ENCODE data around the gene SLC37A1. TPM values are rescaled to one million over a fixed set of nuclear protein-coding genes. Genes with fewer than 3 reads are reported as not detected.

The SLC37A1 gene
- total RNA-seq, 1 experiment from 2014 or later, result 37.7 TPM

GRCh38 chr21:42566524-42567213, 53.0 kb downstream of the SLC37A1 start:
- Histone ChIP-seq H3K79me2 (ENCODE audit: insufficient read depth, low read length) (no peaks in the 10 kb centered on the region), H3K56ac (ENCODE audit: insufficient read length, low read depth, low read length) (no peak overlapping the region), H2BK120ac (ENCODE audit: low read depth, low read length, poor library complexity, severe bottlenecking) (no peak overlapping the region), H3K4me1 (ENCODE audit: insufficient read depth, low read length) (no peaks in the 10 kb centered on the region), H3K27me3 (ENCODE audit: insufficient read depth, low read length) (no peaks in the 10 kb centered on the region), H2BK5ac (ENCODE audit: insufficient read length, low read length) (no peak overlapping the region), H3K79me1 (ENCODE audit: insufficient read depth, low read depth, low read length, poor library complexity, severe bottlenecking) (no peaks in the 10 kb centered on the region), H2BK20ac (ENCODE audit: low read depth, low read length, poor library complexity, severe bottlenecking) (no peak overlapping the region), H2BK15ac (ENCODE audit: low read depth, low read length) (no peak overlapping the region), H3K18ac (ENCODE audit: insufficient read length, low read depth, low read length) (no peak overlapping the region), H3K4ac (ENCODE audit: low read depth, low read length) (no peak overlapping the region), H3K9me3 (ENCODE audit: control insufficient read depth, low read depth, low read length) (no peaks in the 10 kb centered on the region), H3K14ac (ENCODE audit: insufficient read depth, low read length) (no peak overlapping the region), H3T11ph (ENCODE audit: low read length) (no peak overlapping the region), H3K23me2 (ENCODE audit: insufficient read length, low read depth, low read length, poor library complexity, severe bottlenecking) (no peaks in the 10 kb centered on the region), H3K27ac (ENCODE audit: insufficient read length, low read depth, low read length) (no peak overlapping the region), H4K8ac (replicated peaks; ENCODE audit: insufficient read length, low read depth, low read length) (no peak overlapping the region), H4K5ac (ENCODE audit: insufficient read length, low read depth, low read length) (no peak overlapping the region), H4K20me1 (ENCODE audit: control insufficient read depth, insufficient read depth, insufficient read length) (no peaks in the 10 kb centered on the region), H3K4me2 (ENCODE audit: insufficient read depth, insufficient read length, low read length) (no peak overlapping the region), H3K23ac (ENCODE audit: insufficient read length, low read depth, low read length) (no peak overlapping the region), H2BK12ac (ENCODE audit: insufficient read length, low read depth, low read length) (no peak overlapping the region), H3K9ac (ENCODE audit: extremely low read depth, insufficient read length, low read length) (no peak overlapping the region), H2AK5ac (ENCODE audit: insufficient read length, low read length) (no peak overlapping the region), H2AFZ (ENCODE audit: low read length) (no peak overlapping the region), H4K91ac (ENCODE audit: insufficient read length, low read depth, low read length) (no peak overlapping the region)
- no CpG with 5 or more reads among the region's 16 CpGs for whole genome bisulfite sequencing (ENCODE audit: extremely low coverage, insufficient read length, low lambda C conversion rate)
- DNase-seq, result no peak
- Mint-ChIP-seq H3K4me1 (peaks cover 4 to 10% of the 10 kb centered on the region in 2 experiments), H3K4me3 (no peak overlapping the region), H3K36me3 (ENCODE audit: insufficient read depth in 1 of 3, low read depth in 3 of 3) (peaks cover 6 to 77% (median 54%) of the 10 kb centered on the region in 3 experiments; a peak in 6 of 7 replicates), H3K27me3 (ENCODE audit: low read depth) (no peaks in the 10 kb centered on the region), H3K9me3 (no peaks in the 10 kb centered on the region; a peak in 1 of 5 replicates), H3K27ac (no peak overlapping the region; a peak in 1 of 7 replicates)
- TF ChIP-seq CTCF (conservative IDR thresholded peaks at IDR 0.05), result no peak
